Measurements from ENCODE around the gene VOPP1.

- TF ChIP-seq, protein P1, sequence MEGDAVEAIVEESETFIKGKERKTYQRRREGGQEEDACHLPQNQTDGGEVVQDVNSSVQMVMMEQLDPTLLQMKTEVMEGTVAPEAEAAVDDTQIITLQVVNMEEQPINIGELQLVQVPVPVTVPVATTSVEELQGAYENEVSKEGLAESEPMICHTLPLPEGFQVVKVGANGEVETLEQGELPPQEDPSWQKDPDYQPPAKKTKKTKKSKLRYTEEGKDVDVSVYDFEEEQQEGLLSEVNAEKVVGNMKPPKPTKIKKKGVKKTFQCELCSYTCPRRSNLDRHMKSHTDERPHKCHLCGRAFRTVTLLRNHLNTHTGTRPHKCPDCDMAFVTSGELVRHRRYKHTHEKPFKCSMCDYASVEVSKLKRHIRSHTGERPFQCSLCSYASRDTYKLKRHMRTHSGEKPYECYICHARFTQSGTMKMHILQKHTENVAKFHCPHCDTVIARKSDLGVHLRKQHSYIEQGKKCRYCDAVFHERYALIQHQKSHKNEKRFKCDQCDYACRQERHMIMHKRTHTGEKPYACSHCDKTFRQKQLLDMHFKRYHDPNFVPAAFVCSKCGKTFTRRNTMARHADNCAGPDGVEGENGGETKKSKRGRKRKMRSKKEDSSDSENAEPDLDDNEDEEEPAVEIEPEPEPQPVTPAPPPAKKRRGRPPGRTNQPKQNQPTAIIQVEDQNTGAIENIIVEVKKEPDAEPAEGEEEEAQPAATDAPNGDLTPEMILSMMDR (IDR thresholded peaks at IDR 0.05), result no peak
- TF ChIP-seq PRRX2 (CRISPR knock-in tag; IDR thresholded peaks at IDR 0.05) (no peak), TEAD4 (CRISPR knock-in tag; IDR thresholded peaks at IDR 0.05) (no peak), ZNF138 (CRISPR knock-in tag; conservative IDR thresholded peaks at IDR 0.05) (no peak), ZNF532 (CRISPR knock-in tag; IDR thresholded peaks at IDR 0.05; ENCODE audit: borderline replicate concordance) (no peak), GABPB1 (CRISPR knock-in tag; IDR thresholded peaks at IDR 0.05) (no peak), ZSCAN18 (CRISPR knock-in tag; IDR thresholded peaks at IDR 0.05) (no peak)
- TF ChIP-seq, protein P2, sequence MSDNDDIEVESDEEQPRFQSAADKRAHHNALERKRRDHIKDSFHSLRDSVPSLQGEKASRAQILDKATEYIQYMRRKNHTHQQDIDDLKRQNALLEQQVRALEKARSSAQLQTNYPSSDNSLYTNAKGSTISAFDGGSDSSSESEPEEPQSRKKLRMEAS (CRISPR knock-in tag; IDR thresholded peaks at IDR 0.05), result no peak
- TF ChIP-seq, protein P3, sequence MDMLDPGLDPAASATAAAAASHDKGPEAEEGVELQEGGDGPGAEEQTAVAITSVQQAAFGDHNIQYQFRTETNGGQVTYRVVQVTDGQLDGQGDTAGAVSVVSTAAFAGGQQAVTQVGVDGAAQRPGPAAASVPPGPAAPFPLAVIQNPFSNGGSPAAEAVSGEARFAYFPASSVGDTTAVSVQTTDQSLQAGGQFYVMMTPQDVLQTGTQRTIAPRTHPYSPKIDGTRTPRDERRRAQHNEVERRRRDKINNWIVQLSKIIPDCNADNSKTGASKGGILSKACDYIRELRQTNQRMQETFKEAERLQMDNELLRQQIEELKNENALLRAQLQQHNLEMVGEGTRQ (CRISPR knock-in tag; IDR thresholded peaks at IDR 0.05), result no peak
- TF ChIP-seq, protein P4, sequence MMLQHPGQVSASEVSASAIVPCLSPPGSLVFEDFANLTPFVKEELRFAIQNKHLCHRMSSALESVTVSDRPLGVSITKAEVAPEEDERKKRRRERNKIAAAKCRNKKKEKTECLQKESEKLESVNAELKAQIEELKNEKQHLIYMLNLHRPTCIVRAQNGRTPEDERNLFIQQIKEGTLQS (CRISPR knock-in tag; conservative IDR thresholded peaks at IDR 0.05), result no peak
These were observed 20.8 kb upstream of the VOPP1 start for GRCh38 chr7:55593172-55593514.

All from WTC11 (cell line).